Astrocyte (in vitro differentiated cells and primary cell): Measurements from ENCODE around the gene TMEM221.

Experiments used
- EZH2 ChIP-seq: IDR thresholded peaks from 2 replicates; pipeline ENCODE4 v1.6.1; 2012; ENCODE audit warnings: mild to moderate bottlenecking, low read length, inconsistent platforms; ENCODE audit not compliant: insufficient read depth
- TF ChIP-seq, protein P1 (sequence below): IDR thresholded peaks from 2 replicates; pipeline ENCODE4 v1.5.1; 2011; ENCODE audit warnings: low read depth, mild to moderate bottlenecking, inconsistent platforms, low read length, moderate library complexity; ENCODE audit not compliant: insufficient read depth

GRCh38 chr19:17483605-17484002 lies 35.1 kb upstream of the TMEM221 start:
- TF ChIP-seq, protein P1, sequence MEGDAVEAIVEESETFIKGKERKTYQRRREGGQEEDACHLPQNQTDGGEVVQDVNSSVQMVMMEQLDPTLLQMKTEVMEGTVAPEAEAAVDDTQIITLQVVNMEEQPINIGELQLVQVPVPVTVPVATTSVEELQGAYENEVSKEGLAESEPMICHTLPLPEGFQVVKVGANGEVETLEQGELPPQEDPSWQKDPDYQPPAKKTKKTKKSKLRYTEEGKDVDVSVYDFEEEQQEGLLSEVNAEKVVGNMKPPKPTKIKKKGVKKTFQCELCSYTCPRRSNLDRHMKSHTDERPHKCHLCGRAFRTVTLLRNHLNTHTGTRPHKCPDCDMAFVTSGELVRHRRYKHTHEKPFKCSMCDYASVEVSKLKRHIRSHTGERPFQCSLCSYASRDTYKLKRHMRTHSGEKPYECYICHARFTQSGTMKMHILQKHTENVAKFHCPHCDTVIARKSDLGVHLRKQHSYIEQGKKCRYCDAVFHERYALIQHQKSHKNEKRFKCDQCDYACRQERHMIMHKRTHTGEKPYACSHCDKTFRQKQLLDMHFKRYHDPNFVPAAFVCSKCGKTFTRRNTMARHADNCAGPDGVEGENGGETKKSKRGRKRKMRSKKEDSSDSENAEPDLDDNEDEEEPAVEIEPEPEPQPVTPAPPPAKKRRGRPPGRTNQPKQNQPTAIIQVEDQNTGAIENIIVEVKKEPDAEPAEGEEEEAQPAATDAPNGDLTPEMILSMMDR: no peak
- TF ChIP-seq EZH2: no peak
